ENCODE data around the gene SLC1A3.

The SLC1A3 gene

DNA sequence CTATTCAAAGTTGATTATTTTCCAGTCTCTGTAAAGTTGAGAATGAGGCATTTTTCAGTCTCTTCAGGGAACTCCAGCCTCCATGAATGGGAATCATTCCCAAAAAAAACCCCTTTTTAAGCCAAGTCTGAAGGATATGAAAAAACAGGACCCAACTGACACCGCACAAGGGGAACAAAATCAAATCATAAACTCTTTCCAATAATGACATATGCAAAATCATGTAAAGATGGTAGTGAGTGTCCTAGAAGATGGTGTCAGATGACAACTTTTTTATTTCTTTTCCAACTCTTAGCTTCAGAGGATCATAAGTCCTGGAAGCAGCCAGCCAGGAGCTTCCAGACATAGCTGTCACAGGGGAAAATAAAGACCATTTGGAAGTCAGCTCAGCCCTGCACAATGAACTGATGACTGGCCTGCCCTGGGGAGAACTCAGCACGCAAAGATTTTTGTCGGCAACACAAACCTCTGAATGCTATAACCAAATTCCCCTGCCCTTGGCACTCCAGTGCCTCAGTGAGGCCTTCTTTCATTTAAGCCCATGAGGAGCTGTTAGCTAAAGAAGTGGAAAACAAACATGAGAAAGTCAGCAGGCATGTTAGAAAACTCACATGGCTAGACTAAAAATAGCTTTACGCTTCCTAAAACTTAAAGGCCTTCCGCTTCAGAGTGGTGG is 85.4 kb downstream of the SLC1A3 start:
- no peak for TF ChIP-seq SIN3A (IDR thresholded peaks at IDR 0.05; ENCODE audit: borderline replicate concordance, insufficient read depth, low read length)
- no peak for TF ChIP-seq FOXP2 (optimal IDR thresholded peaks at IDR 0.05; ENCODE audit: borderline replicate concordance, extremely low read depth, extremely low read length, insufficient read depth)
- no peak for TF ChIP-seq TAF1 (IDR thresholded peaks at IDR 0.05; ENCODE audit: borderline replicate concordance, insufficient read depth, low read length)
- TF ChIP-seq, protein P1, sequence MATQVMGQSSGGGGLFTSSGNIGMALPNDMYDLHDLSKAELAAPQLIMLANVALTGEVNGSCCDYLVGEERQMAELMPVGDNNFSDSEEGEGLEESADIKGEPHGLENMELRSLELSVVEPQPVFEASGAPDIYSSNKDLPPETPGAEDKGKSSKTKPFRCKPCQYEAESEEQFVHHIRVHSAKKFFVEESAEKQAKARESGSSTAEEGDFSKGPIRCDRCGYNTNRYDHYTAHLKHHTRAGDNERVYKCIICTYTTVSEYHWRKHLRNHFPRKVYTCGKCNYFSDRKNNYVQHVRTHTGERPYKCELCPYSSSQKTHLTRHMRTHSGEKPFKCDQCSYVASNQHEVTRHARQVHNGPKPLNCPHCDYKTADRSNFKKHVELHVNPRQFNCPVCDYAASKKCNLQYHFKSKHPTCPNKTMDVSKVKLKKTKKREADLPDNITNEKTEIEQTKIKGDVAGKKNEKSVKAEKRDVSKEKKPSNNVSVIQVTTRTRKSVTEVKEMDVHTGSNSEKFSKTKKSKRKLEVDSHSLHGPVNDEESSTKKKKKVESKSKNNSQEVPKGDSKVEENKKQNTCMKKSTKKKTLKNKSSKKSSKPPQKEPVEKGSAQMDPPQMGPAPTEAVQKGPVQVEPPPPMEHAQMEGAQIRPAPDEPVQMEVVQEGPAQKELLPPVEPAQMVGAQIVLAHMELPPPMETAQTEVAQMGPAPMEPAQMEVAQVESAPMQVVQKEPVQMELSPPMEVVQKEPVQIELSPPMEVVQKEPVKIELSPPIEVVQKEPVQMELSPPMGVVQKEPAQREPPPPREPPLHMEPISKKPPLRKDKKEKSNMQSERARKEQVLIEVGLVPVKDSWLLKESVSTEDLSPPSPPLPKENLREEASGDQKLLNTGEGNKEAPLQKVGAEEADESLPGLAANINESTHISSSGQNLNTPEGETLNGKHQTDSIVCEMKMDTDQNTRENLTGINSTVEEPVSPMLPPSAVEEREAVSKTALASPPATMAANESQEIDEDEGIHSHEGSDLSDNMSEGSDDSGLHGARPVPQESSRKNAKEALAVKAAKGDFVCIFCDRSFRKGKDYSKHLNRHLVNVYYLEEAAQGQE (IDR thresholded peaks at IDR 0.05; ENCODE audit: insufficient read depth in 1 of 2, low read depth in 2 of 2, low read length in 2 of 2): no peak
- TF ChIP-seq POLR2AphosphoS5 (IDR thresholded peaks at IDR 0.05; ENCODE audit: low read depth, low read length): no peak

- TF ChIP-seq POLR2AphosphoS5 (IDR thresholded peaks at IDR 0.05; ENCODE audit: low read depth, low read length) (no peak), TAF1 (IDR thresholded peaks at IDR 0.05; ENCODE audit: borderline replicate concordance, insufficient read depth, low read length) (no peak), FOXP2 (optimal IDR thresholded peaks at IDR 0.05; ENCODE audit: borderline replicate concordance, extremely low read depth, extremely low read length, insufficient read depth) (peak; percentile 43)
- TF ChIP-seq, protein P1 (IDR thresholded peaks at IDR 0.05; ENCODE audit: insufficient read depth in 1 of 2, low read depth in 2 of 2, low read length in 2 of 2): no peak
Measured at GRCh38 chr5:36692791-36693763, 86.7 kb downstream of the SLC1A3 start.

- TF ChIP-seq TAF1 (IDR thresholded peaks at IDR 0.05; ENCODE audit: borderline replicate concordance, insufficient read depth, low read length) (no peak), POLR2AphosphoS5 (IDR thresholded peaks at IDR 0.05; ENCODE audit: low read depth, low read length) (no peak), FOXP2 (optimal IDR thresholded peaks at IDR 0.05; ENCODE audit: borderline replicate concordance, extremely low read depth, extremely low read length, insufficient read depth) (no peak), SIN3A (IDR thresholded peaks at IDR 0.05; ENCODE audit: borderline replicate concordance, insufficient read depth, low read length) (no peak)
- TF ChIP-seq, protein P1 (IDR thresholded peaks at IDR 0.05; ENCODE audit: insufficient read depth in 1 of 2, low read depth in 2 of 2, low read length in 2 of 2): no peak
Measured at GRCh38 chr5:36694351-36694750, 87.9 kb downstream of the SLC1A3 start.

GRCh38 chr5:36696059-36696673 is 89.8 kb downstream of the SLC1A3 start:
- no peak for TF ChIP-seq FOXP2 (optimal IDR thresholded peaks at IDR 0.05; ENCODE audit: borderline replicate concordance, extremely low read depth, extremely low read length, insufficient read depth)
- no peak for TF ChIP-seq POLR2AphosphoS5 (IDR thresholded peaks at IDR 0.05; ENCODE audit: low read depth, low read length)

DNA sequence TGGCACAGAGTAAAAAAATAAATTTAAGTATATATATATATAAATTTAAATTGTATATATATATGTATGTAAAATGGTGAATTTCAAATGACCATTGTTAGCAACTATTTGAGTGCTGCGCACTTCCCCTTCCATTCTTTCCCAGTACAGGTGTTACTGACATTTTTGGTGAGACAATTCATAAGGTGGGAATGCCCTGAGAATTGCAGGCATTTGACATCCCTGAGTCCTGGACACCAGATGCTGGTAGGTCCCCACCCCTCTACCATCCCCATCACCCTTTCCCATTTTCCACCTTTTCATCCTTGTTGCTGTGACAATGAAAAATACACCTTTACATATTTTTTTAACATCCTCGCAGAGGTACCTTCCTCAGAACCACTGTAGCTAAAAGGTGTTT is 91.6 kb downstream of the SLC1A3 start:
- TF ChIP-seq TAF1 (IDR thresholded peaks at IDR 0.05; ENCODE audit: borderline replicate concordance, insufficient read depth, low read length) (no peak), FOXP2 (optimal IDR thresholded peaks at IDR 0.05; ENCODE audit: borderline replicate concordance, extremely low read depth, extremely low read length, insufficient read depth) (no peak)
- TF ChIP-seq, protein P1 (IDR thresholded peaks at IDR 0.05; ENCODE audit: insufficient read depth in 1 of 2, low read depth in 2 of 2, low read length in 2 of 2): no peak

All from PFSK-1 (cell line).